Stomach (tissue), 19 donors: Measurements from ENCODE around the gene NPPC. TPM values are rescaled to one million over a fixed set of nuclear protein-coding genes. Genes with fewer than 3 reads are reported as not detected.
A peak's percentile ranks its signal among the peaks of the same experiment; 100 is the strongest.

Experiments
- DNase-seq, 2 donors: peaks; one replicate each; pipeline versions ENCODE4 v3.0.0 to v3.0.0-alpha.2; 2013 to 2019
- H3K27ac ChIP-seq, 5 donors: fragments of 200-600 bp in 4 of 5; sonication (generic) in 4 of 5; one replicate each; pipeline ENCODE4 v1.5.1; 2013 to 2019; ENCODE audit warnings: mild to moderate bottlenecking in 1 of 5, moderate library complexity in 1 of 5
- H3K27me3 ChIP-seq, 3 donors: fragments of 200-600 bp; sonication (generic); one replicate each; pipeline ENCODE4 v1.5.1; 2017 to 2019; ENCODE audit warnings: mixed run types in 1 of 3
- H3K36me3 ChIP-seq, 4 donors: fragments of 200-600 bp; sonication (generic); 1 replicate in 3 of 4; 2 replicates in 1 of 4; pipeline ENCODE4 v1.5.1; 2016 to 2019
- H3K4me1 ChIP-seq, 4 donors: fragments of 200-600 bp; sonication (generic); one replicate each; pipeline ENCODE4 v1.5.1; 2016 to 2019
- H3K4me3 ChIP-seq, 4 donors: fragments of 200-600 bp; sonication (generic) in 3 of 4; one replicate each; pipeline ENCODE4 v1.5.1; 2016 to 2019; ENCODE audit warnings: mild to moderate bottlenecking in 1 of 4
- H3K9me3 ChIP-seq, 4 donors: fragments of 200-600 bp; sonication (generic); one replicate each; pipeline ENCODE4 v1.5.1; 2016 to 2019
- EP300 ChIP-seq: sonication (generic); formaldehyde crosslinking; IDR thresholded peaks from one replicate; pipeline ENCODE4 v1.6.1; 2017; ENCODE audit warnings: antibody characterized with exemption
- POLR2A ChIP-seq, 4 donors: fragments of 450-650 bp; IDR thresholded peaks; one replicate each; pipeline ENCODE4 v1.6.1; 2016; ENCODE audit warnings: antibody characterized with exemption in 4 of 4, control low read depth in 2 of 4, mild to moderate bottlenecking in 1 of 4, moderate library complexity in 1 of 4
- POLR2AphosphoS5 ChIP-seq, 3 donors: sonication (generic); formaldehyde crosslinking; IDR thresholded peaks; one replicate each; pipeline ENCODE4 v1.6.1; 2016; ENCODE audit warnings: antibody characterized with exemption in 3 of 3
- WGBS, 5 donors: extraction: QIAGEN DNeasy Blood & Tissue Kit in 3 of 5; methylation state at CpG; one replicate each; pipeline versions ENCODE4 v1.1.5 to v1.1.7; 2013 to 2018; 5-methylcytosine and 5-hydroxymethylcytosine counted together
- intact Hi-C: fragments of 100-400 bp; cut with DNase I; formaldehyde crosslinking; loops from one replicate; pipeline ENCODE4 v1.15.1; 2023; ENCODE audit warnings: low total_unique reads
- long read RNA-seq, 10 donors: transcript quantifications; one replicate each; lab custom pipeline, GENCODE V29; 2026
- polyA plus RNA-seq, 3 donors: library from polyadenylated mRNA; stranded (reverse); fragments of 200-250 nt; gene quantifications; one replicate each; pipeline ENCODE4 v1.2.3, GENCODE V29; 2013
- total RNA-seq, 5 donors: library from RNA; depleted of rRNA; stranded (reverse); fragments of >200 nt; gene quantifications; one replicate each; pipeline versions ENCODE4 v1.1.0 to v1.2.3, GENCODE V29; 2014 to 2016
- TF ChIP-seq, protein P1 (sequence below), 7 experiments: fragments of 450-650 bp in 4 of 7; fragments of 200-600 bp in 3 of 7; sonication (generic) in 3 of 7; IDR thresholded peaks; one replicate each; pipeline ENCODE4 v1.5.1; 2016 to 2019; ENCODE audit warnings: antibody characterized with exemption in 7 of 7, control low read depth in 2 of 7, mild to moderate bottlenecking in 1 of 7
- donor health status: healthy with polysubstance abuse.
- donor health status: Bipolar disorder and iron deficiency.
- donor health status: healthy.

NPPC gene, protein sequence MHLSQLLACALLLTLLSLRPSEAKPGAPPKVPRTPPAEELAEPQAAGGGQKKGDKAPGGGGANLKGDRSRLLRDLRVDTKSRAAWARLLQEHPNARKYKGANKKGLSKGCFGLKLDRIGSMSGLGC
- total RNA-seq, result 1 to 10 TPM in 1 of 5 donors, not detected in 4; 2.9 TPM
- 1 to 10 TPM in 1 of 3 donors, not detected in 2; 4.0 TPM for polyA plus RNA-seq
- long read RNA-seq, donor 1, partial matches to known transcripts, result 0 of 1 reads
- long read RNA-seq, donor 1, other reads (novel, unspliced or antisense), result 0 of 1 reads
- long read RNA-seq, donor 2, result 0 reads
- long read RNA-seq, donor 3, result 0 reads
- long read RNA-seq, donor 4, result 0 reads
- long read RNA-seq, donor 5, result 0 reads
- long read RNA-seq, donor 6, result 0 reads
- long read RNA-seq, donor 7, partial matches to known transcripts, result 0 of 1 reads
- long read RNA-seq, donor 7, other reads (novel, unspliced or antisense), result 0 of 1 reads
- long read RNA-seq, donor 8, result 0 reads
- long read RNA-seq, donor 9, result 0 reads
- long read RNA-seq, donor 10, result 0 reads

DNA sequence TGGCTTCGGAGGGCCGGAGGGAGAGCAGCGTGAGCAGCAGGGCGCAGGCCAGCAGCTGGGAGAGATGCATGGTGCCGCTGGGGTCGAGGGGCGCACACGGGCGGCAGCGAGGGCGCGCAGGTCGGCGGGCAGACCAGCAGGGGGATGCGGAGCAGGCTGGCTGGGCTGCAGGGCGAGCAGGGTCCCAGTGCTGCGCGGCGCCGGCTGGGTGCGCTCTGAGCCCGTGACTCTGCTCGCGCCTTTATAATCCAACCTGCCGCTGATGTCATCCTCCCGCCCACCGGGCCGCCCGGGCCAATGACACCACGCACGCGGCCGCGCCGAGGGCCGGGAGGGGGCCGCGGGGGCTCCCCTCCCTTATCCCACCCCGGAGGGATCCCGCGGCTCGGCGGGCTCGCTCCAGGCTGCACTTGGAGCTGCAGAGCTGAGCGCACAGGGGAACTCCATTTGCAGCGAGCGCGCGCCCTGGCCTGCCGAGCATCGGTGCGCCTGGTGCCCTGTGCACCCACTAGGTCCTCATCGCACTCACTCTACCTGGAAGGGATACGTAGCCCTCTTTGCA lies at the start of gene NPPC:
NPPC (minus strand) TSS at position 217 of the 562 bp plus-strand sequence; CDS start at position 70, 147 bp downstream.
- Histone ChIP-seq H3K4me1 (peaks cover 24 to 36% (median 29%) of the 10 kb centered on the region in 4 donors), H3K27ac (no peak within 1 kb of the TSS), H3K36me3 (no peaks in the 10 kb centered on the region), H3K4me3 (peak within 1 kb of the TSS; percentile 42 to 56 (median 46)), H3K27me3 (peaks cover 10 to 86% (median 56%) of the 10 kb centered on the region in 3 donors), H3K9me3 (no peaks in the 10 kb centered on the region)
- 0 to 1% (median 0%) methylated on average over 2 to 54 of the region's 54 CpGs for WGBS, 5 donors
- peak; percentile 34 to 93 for DNase-seq
- intact Hi-C loops, result loop anchor here (10.0 kb wide), 2 partner anchors 209 to 399 kb away; no protein-coding TSS in a partner anchor
- TF ChIP-seq POLR2A (IDR thresholded peaks at IDR 0.05), result no peak
- TF ChIP-seq, protein P1, sequence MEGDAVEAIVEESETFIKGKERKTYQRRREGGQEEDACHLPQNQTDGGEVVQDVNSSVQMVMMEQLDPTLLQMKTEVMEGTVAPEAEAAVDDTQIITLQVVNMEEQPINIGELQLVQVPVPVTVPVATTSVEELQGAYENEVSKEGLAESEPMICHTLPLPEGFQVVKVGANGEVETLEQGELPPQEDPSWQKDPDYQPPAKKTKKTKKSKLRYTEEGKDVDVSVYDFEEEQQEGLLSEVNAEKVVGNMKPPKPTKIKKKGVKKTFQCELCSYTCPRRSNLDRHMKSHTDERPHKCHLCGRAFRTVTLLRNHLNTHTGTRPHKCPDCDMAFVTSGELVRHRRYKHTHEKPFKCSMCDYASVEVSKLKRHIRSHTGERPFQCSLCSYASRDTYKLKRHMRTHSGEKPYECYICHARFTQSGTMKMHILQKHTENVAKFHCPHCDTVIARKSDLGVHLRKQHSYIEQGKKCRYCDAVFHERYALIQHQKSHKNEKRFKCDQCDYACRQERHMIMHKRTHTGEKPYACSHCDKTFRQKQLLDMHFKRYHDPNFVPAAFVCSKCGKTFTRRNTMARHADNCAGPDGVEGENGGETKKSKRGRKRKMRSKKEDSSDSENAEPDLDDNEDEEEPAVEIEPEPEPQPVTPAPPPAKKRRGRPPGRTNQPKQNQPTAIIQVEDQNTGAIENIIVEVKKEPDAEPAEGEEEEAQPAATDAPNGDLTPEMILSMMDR (IDR thresholded peaks at IDR 0.05), result no peak
- TF ChIP-seq EP300, result no peak
- no peak for TF ChIP-seq POLR2AphosphoS5 (IDR thresholded peaks at IDR 0.05)

DNA sequence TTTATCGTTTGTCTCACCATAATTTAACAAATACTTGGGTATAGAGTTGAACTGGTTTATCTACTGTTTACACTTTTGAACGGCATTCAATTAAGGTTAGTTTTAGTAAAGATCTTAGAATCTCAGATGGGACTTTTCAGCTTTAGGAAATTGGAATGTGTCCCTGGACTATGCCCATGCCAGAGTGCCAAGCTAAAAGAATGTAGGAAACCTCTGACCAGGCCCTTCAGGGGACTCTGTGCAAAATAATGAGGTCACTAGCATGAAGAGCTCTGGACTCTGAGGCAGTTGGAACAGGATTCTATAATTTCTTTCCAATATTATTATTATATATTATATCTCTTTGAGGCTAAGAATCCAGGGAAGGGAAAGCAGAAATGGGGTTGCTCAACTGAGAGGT lies 48.8 kb upstream of the NPPC start:
- peaks cover 0 to 8% (median 3%) of the 10 kb centered on the region in 4 donors for H3K36me3 ChIP-seq
- H3K27me3 ChIP-seq, result no peaks in the 10 kb centered on the region
- H3K9me3 ChIP-seq, result no peaks in the 10 kb centered on the region
- DNase-seq, result no peak
- no peak for TF ChIP-seq POLR2AphosphoS5 (IDR thresholded peaks at IDR 0.05)
- TF ChIP-seq, protein P1 (IDR thresholded peaks at IDR 0.05), result no peak
- TF ChIP-seq POLR2A (IDR thresholded peaks at IDR 0.05), result no peak
- TF ChIP-seq EP300, result no peak
- H3K27ac ChIP-seq, result no peak overlapping the region
- H3K4me3 ChIP-seq, result no peak overlapping the region
- peaks cover 0 to 4% (median 0%) of the 10 kb centered on the region in 4 donors for H3K4me1 ChIP-seq
- 86 to 92% (median 89%) methylated on average over 2 of the region's 2 CpGs for whole genome bisulfite sequencing, 5 donors
- intact Hi-C loops, result no loop called here

DNA sequence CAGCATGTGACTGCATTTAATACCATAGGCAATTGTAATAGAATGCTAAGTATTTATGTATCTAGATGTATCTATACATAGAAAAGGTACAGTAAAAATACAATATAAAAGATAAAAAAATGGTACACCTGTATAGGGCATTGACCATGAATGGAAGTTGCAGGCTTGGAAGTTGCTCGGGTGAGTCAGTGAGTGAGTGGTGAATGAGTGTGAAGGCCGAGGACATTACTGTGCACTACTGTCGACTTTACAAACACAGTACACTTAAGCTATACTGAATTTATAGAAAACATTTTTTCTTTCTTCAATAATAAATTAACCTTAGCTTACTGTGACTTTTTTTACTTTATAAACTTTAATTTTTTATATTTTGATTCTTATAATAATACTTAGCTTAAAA lies 44.3 kb upstream of the NPPC start:
- DNase-seq, result no peak
- H3K27me3 ChIP-seq, result no peaks in the 10 kb centered on the region
- peaks cover 0 to 8% (median 3%) of the 10 kb centered on the region in 4 donors for H3K36me3 ChIP-seq
- no peak overlapping the region for H3K4me3 ChIP-seq
- intact Hi-C loops, result no loop called here
- H3K27ac ChIP-seq, result no peak overlapping the region
- WGBS, 5 donors, result 94 to 97% (median 96%) methylated on average over 3 of the region's 3 CpGs
- no peaks in the 10 kb centered on the region for H3K9me3 ChIP-seq
- peaks cover 0 to under 1% (median 0%) of the 10 kb centered on the region in 4 donors for H3K4me1 ChIP-seq
- TF ChIP-seq EP300 (no peak), POLR2AphosphoS5 (IDR thresholded peaks at IDR 0.05) (no peak), POLR2A (IDR thresholded peaks at IDR 0.05) (no peak)
- TF ChIP-seq, protein P1 (IDR thresholded peaks at IDR 0.05), result no peak

DNA sequence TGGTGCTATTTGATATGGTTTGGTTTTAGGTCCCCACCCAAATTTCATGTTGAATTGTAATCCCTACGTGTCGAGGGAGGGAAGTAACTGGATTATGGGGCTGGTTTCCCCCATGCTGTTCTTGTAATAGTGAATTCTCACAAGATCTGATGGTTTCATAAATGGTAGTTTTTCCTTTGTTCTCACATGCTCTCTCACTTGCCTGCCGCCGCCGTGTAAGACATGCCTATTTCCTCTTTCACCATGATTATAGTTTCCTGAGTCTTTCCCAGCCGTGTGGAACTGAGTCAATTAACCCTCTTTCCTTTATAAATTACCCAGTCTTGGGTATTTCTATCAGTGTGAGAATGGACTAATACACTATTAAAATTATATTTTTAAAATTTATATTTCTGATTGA lies 42.6 kb upstream of the NPPC start:
- no peak overlapping the region for H3K27ac ChIP-seq
- no peak overlapping the region for H3K4me3 ChIP-seq
- 92 to 95% (median 92%) methylated on average over 6 of the region's 6 CpGs for WGBS, 5 donors
- no peak for DNase-seq
- H3K36me3 ChIP-seq, result peaks cover 0 to 8% (median 3%) of the 10 kb centered on the region in 4 donors
- H3K4me1 ChIP-seq, result peaks cover 0 to 17% (median 10%) of the 10 kb centered on the region in 4 donors
- intact Hi-C loops, result no loop called here
- no peak for TF ChIP-seq POLR2A (IDR thresholded peaks at IDR 0.05)
- TF ChIP-seq POLR2AphosphoS5 (IDR thresholded peaks at IDR 0.05), result no peak
- no peak for TF ChIP-seq EP300
- TF ChIP-seq, protein P1 (IDR thresholded peaks at IDR 0.05), result no peak
- no peaks in the 10 kb centered on the region for H3K9me3 ChIP-seq
- no peaks in the 10 kb centered on the region for H3K27me3 ChIP-seq
